ENCODE data around the gene BMAL1. TPM values are rescaled to one million over a fixed set of nuclear protein-coding genes. Genes with fewer than 3 reads are reported as not detected.

The BMAL1 gene
- total RNA-seq, 1 experiment from 2014 or later: 3.3 TPM

- DNase-seq: no peak
- Histone ChIP-seq H2BK20ac (ENCODE audit: low read depth, low read length, poor library complexity, severe bottlenecking) (no peak overlapping the region), H2AK5ac (ENCODE audit: insufficient read length, low read length) (no peak overlapping the region), H3K79me2 (ENCODE audit: insufficient read depth, low read length) (no peaks in the 10 kb centered on the region), H3K56ac (ENCODE audit: insufficient read length, low read depth, low read length) (no peak overlapping the region), H3K9me3 (ENCODE audit: control insufficient read depth, low read depth, low read length) (no peaks in the 10 kb centered on the region), H3T11ph (ENCODE audit: low read length) (no peak overlapping the region), H3K14ac (ENCODE audit: insufficient read depth, low read length) (peak overlapping the region; percentile 40; the same call in 1 of the 2 replicates), H3K4me1 (ENCODE audit: insufficient read depth, low read length) (peaks cover 6% of the 10 kb centered on the region; the same call in 1 of the 2 replicates), H2BK5ac (ENCODE audit: insufficient read length, low read length) (no peak overlapping the region), H2BK120ac (ENCODE audit: low read depth, low read length, poor library complexity, severe bottlenecking) (no peak overlapping the region), H4K5ac (ENCODE audit: insufficient read length, low read depth, low read length) (no peak overlapping the region), H4K91ac (ENCODE audit: insufficient read length, low read depth, low read length) (no peak overlapping the region), H3K27me3 (ENCODE audit: insufficient read depth, low read length) (peaks cover 2% of the 10 kb centered on the region; the same call in 1 of the 2 replicates), H2AFZ (ENCODE audit: low read length) (no peak overlapping the region), H4K8ac (replicated peaks; ENCODE audit: insufficient read length, low read depth, low read length) (no peak overlapping the region), H3K23ac (ENCODE audit: insufficient read length, low read depth, low read length) (no peak overlapping the region), H3K4me2 (ENCODE audit: insufficient read depth, insufficient read length, low read length) (no peak overlapping the region), H3K4ac (ENCODE audit: low read depth, low read length) (no peak overlapping the region), H4K20me1 (ENCODE audit: control insufficient read depth, insufficient read depth, insufficient read length) (no peaks in the 10 kb centered on the region), H3K18ac (ENCODE audit: insufficient read length, low read depth, low read length) (peak overlapping the region; percentile 42), H2BK15ac (ENCODE audit: low read depth, low read length) (no peak overlapping the region), H2BK12ac (ENCODE audit: insufficient read length, low read depth, low read length) (no peak overlapping the region), H3K23me2 (ENCODE audit: insufficient read length, low read depth, low read length, poor library complexity, severe bottlenecking) (no peaks in the 10 kb centered on the region), H3K9ac (ENCODE audit: extremely low read depth, insufficient read length, low read length) (no peak overlapping the region), H3K79me1 (ENCODE audit: insufficient read depth, low read depth, low read length, poor library complexity, severe bottlenecking) (no peaks in the 10 kb centered on the region), H3K27ac (ENCODE audit: insufficient read length, low read depth, low read length) (no peak overlapping the region)
- TF ChIP-seq CTCF (conservative IDR thresholded peaks at IDR 0.05): no peak
- no peak overlapping the region for H3K4me3 Mint-ChIP-seq
- no peaks in the 10 kb centered on the region for H3K36me3 Mint-ChIP-seq (ENCODE audit: insufficient read depth in 1 of 3, low read depth in 3 of 3)
- no peaks in the 10 kb centered on the region for H3K9me3 Mint-ChIP-seq
- peaks cover 28% of the 10 kb centered on the region for H3K27me3 Mint-ChIP-seq (ENCODE audit: low read depth)
- no CpG with 5 or more reads among the region's 11 CpGs for WGBS (ENCODE audit: extremely low coverage, insufficient read length, low lambda C conversion rate)
- no peak overlapping the region for H3K27ac Mint-ChIP-seq
- H3K4me1 Mint-ChIP-seq: peaks cover 25% of the 10 kb centered on the region in 2 experiments
Measured at GRCh38 chr11:13284776-13285588, 7.4 kb downstream of the BMAL1 start.
